ENCODE data around the gene RYR1. TPM values are rescaled to one million over a fixed set of nuclear protein-coding genes. Genes with fewer than 3 reads are reported as not detected.

The RYR1 gene
- total and polyA plus RNA-seq, 10 of the 15 experiments (the other 5 are each of a cell fraction or from before 2014, with no cell fraction given), result under 0.01 to 0.32 (median 0.07) TPM; not detected in 1

DNA sequence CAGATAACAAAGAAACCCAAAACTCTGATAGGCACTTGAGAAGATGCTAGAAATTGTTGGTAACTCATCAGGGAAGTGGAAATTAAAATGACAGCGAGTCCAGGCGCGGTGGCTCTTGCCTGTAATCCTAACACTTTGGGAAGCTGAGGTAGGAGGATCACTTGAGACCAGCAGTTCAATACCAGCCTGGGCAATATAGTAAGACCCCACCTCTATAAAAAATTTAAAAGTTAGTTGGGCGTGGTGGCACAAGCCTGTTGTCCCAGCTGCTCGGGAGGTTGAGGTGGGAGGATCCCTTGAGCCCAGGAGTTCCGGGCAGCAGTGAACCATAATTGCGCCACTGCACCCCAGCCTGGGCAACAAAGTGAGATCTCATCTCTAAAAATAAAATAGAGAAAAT, 2.6 kb upstream of the RYR1 start (continued):
- TF ChIP-seq, protein P1, sequence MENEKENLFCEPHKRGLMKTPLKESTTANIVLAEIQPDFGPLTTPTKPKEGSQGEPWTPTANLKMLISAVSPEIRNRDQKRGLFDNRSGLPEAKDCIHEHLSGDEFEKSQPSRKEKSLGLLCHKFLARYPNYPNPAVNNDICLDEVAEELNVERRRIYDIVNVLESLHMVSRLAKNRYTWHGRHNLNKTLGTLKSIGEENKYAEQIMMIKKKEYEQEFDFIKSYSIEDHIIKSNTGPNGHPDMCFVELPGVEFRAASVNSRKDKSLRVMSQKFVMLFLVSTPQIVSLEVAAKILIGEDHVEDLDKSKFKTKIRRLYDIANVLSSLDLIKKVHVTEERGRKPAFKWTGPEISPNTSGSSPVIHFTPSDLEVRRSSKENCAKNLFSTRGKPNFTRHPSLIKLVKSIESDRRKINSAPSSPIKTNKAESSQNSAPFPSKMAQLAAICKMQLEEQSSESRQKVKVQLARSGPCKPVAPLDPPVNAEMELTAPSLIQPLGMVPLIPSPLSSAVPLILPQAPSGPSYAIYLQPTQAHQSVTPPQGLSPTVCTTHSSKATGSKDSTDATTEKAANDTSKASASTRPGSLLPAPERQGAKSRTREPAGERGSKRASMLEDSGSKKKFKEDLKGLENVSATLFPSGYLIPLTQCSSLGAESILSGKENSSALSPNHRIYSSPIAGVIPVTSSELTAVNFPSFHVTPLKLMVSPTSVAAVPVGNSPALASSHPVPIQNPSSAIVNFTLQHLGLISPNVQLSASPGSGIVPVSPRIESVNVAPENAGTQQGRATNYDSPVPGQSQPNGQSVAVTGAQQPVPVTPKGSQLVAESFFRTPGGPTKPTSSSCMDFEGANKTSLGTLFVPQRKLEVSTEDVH (IDR thresholded peaks at IDR 0.05; ENCODE audit: low read depth, partially characterized antibody), result no peak
- no peak for TF ChIP-seq RUNX3 (IDR thresholded peaks at IDR 0.05; ENCODE audit: low read length)
- no peak for TF ChIP-seq SREBF1 (IDR thresholded peaks at IDR 0.05; ENCODE audit: low read length)
- TF ChIP-seq MEF2B (IDR thresholded peaks at IDR 0.05; ENCODE audit: partially characterized antibody, poor library complexity, severe bottlenecking), result no peak
- no peak for TF ChIP-seq BRCA1 (IDR thresholded peaks at IDR 0.05; ENCODE audit: low read depth, low read length)
- no peak for TF ChIP-seq SREBF2 (IDR thresholded peaks at IDR 0.05; ENCODE audit: low read length)
- TF ChIP-seq KAT2A (conservative IDR thresholded peaks at IDR 0.05; ENCODE audit: control insufficient read depth, low read depth, low read length), result no peak
- TF ChIP-seq YY1 (IDR thresholded peaks at IDR 0.05; ENCODE audit: low read depth, low read length), result no peak
- TF ChIP-seq, protein P2, sequence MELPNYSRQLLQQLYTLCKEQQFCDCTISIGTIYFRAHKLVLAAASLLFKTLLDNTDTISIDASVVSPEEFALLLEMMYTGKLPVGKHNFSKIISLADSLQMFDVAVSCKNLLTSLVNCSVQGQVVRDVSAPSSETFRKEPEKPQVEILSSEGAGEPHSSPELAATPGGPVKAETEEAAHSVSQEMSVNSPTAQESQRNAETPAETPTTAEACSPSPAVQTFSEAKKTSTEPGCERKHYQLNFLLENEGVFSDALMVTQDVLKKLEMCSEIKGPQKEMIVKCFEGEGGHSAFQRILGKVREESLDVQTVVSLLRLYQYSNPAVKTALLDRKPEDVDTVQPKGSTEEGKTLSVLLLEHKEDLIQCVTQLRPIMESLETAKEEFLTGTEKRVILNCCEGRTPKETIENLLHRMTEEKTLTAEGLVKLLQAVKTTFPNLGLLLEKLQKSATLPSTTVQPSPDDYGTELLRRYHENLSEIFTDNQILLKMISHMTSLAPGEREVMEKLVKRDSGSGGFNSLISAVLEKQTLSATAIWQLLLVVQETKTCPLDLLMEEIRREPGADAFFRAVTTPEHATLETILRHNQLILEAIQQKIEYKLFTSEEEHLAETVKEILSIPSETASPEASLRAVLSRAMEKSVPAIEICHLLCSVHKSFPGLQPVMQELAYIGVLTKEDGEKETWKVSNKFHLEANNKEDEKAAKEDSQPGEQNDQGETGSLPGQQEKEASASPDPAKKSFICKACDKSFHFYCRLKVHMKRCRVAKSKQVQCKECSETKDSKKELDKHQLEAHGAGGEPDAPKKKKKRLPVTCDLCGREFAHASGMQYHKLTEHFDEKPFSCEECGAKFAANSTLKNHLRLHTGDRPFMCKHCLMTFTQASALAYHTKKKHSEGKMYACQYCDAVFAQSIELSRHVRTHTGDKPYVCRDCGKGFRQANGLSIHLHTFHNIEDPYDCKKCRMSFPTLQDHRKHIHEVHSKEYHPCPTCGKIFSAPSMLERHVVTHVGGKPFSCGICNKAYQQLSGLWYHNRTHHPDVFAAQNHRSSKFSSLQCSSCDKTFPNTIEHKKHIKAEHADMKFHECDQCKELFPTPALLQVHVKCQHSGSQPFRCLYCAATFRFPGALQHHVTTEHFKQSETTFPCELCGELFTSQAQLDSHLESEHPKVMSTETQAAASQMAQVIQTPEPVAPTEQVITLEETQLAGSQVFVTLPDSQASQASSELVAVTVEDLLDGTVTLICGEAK (IDR thresholded peaks at IDR 0.05; ENCODE audit: borderline replicate concordance), result no peak
- TF ChIP-seq IKZF1 (conservative IDR thresholded peaks at IDR 0.05), result no peak
